Measurements from ENCODE around the gene SCFD2. TPM values are rescaled to one million over a fixed set of nuclear protein-coding genes. Genes with fewer than 3 reads are reported as not detected.

The SCFD2 gene
- total RNA-seq, 1 donor: 33.2 TPM

DNA sequence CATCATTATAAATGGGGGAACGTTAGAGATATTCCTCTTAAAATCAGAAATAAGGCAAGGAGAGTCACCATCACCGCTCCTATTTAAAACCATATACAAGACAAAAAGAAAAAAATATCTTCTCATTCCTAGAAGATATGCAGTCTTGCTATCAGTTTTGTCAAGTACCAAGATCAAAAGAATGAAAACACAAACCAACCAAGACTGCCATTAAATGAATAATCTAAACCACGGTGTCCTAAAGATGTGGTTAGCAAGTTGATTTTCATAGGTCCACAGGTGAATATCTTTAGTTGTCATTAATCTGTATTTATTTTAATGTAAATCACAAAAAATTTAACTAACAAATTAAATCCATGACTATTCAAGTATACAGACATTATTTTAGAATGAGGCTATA lies 39.3 kb downstream of the SCFD2 start:
- no peak for DNase-seq (ENCODE audit: low read depth)
- TF ChIP-seq, protein P1, sequence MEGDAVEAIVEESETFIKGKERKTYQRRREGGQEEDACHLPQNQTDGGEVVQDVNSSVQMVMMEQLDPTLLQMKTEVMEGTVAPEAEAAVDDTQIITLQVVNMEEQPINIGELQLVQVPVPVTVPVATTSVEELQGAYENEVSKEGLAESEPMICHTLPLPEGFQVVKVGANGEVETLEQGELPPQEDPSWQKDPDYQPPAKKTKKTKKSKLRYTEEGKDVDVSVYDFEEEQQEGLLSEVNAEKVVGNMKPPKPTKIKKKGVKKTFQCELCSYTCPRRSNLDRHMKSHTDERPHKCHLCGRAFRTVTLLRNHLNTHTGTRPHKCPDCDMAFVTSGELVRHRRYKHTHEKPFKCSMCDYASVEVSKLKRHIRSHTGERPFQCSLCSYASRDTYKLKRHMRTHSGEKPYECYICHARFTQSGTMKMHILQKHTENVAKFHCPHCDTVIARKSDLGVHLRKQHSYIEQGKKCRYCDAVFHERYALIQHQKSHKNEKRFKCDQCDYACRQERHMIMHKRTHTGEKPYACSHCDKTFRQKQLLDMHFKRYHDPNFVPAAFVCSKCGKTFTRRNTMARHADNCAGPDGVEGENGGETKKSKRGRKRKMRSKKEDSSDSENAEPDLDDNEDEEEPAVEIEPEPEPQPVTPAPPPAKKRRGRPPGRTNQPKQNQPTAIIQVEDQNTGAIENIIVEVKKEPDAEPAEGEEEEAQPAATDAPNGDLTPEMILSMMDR (IDR thresholded peaks at IDR 0.05; ENCODE audit: insufficient read depth, low read depth, low read length): no peak
- no peak overlapping the region for H3K4me3 ChIP-seq (ENCODE audit: low read depth, low read length)

DNA sequence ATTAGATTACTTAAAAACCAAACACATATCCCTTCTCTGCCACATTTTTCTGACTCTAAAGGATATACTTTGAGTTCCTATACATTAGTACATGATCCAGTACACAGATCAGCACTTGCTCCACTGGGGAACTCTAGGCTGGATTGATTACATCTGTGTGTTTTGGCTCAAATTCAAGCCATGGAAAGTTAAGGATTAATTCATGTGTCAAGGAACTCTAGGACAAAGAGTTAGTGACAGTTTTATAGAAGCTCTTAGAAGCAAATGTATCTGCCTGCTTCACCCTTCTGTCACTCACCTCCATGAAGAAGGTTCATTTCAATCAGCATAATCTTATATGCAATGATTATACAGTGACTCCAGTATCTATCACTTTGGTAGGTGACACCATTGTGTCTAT lies 43.2 kb downstream of the SCFD2 start:
- TF ChIP-seq, protein P1 (IDR thresholded peaks at IDR 0.05; ENCODE audit: insufficient read depth, low read depth, low read length): no peak
- no peak for DNase-seq (ENCODE audit: low read depth)
- no peak overlapping the region for H3K4me3 ChIP-seq (ENCODE audit: low read depth, low read length)

DNA sequence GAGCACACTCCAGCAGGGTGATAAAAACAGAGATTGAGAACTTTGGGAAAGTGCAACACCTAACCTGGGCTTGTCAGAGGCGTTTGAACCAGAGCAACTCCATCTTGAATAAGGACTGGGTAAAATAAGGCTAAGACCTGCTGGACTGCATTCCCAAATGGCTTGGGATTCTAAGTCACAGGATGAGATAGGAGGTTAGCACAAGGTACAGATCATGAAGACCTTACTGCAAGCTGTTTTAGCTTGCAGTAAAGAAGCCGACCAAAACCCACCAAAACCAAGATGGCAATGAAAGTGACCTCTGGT lies 43.9 kb downstream of the SCFD2 start:
- DNase-seq (ENCODE audit: low read depth): no peak
- H3K4me3 ChIP-seq (ENCODE audit: low read depth, low read length): no peak overlapping the region
- TF ChIP-seq, protein P1 (IDR thresholded peaks at IDR 0.05; ENCODE audit: insufficient read depth, low read depth, low read length): no peak

DNA sequence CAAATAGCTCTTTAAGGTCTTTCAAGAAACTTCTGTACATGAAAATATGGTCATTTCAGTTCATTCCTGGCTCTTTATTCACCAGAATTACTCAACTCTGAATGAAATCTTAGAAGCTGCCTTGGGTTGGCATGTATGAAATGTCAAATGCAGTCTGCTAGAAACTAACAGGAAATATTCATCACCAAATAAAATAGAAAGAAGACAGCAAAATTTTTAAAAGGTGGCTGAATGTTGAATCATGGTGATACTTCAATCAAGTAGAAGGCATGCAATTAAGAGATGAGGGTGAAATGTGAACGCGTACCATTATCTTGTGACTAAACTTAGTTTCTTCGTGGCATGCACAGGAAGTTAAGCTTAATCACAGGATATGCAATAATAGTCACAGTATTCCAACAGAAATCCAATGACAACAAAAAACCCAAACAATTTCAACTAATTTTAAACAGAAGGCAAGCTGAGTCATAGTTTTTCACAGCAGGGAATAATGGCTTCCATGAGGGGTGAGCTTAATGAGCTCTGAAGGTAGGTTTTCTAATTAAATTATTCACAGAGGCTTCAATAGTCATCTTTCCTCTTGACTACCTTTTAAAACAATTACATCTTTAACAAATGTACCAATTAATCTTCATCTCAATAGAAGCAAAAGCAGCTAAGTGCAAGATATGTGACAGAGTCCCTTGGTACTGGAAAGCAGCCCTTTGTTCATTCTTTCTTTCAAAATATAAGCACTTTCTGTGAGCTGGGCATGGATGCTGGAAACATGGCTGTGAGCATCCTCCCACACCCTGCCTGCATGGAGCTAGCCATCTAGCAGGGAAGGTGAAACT lies 44.5 kb downstream of the SCFD2 start:
- H3K4me3 ChIP-seq (ENCODE audit: low read depth, low read length): peak overlapping the region; percentile 24
- peak; percentile 77 for DNase-seq (ENCODE audit: low read depth)

DNA sequence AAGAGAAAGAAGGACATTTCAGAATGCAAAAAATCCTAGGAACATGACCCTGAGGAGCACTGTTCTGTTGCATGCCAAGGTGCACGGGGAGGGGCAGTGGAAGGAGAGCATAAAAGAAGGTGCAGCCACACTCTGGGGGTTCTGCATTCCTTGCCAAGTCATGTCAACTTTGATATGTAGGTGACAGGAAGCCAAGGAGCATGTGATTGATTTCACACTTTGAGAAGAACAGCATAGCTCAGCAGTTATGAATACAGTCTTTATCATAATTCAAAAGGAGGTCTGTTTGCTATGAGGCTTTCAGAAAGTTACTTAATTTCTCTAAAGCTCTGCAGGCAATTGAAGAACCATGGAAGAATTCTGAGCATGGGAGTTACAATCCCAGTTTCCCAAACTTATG lies 50.6 kb downstream of the SCFD2 start:
- TF ChIP-seq, protein P1 (IDR thresholded peaks at IDR 0.05; ENCODE audit: insufficient read depth, low read depth, low read length): no peak
- DNase-seq (ENCODE audit: low read depth): no peak
- no peak overlapping the region for H3K4me3 ChIP-seq (ENCODE audit: low read depth, low read length)

More for the DNA sequence above, 44.5 kb downstream of the SCFD2 start:
- TF ChIP-seq, protein P1 (IDR thresholded peaks at IDR 0.05; ENCODE audit: insufficient read depth, low read depth, low read length): no peak

DNA sequence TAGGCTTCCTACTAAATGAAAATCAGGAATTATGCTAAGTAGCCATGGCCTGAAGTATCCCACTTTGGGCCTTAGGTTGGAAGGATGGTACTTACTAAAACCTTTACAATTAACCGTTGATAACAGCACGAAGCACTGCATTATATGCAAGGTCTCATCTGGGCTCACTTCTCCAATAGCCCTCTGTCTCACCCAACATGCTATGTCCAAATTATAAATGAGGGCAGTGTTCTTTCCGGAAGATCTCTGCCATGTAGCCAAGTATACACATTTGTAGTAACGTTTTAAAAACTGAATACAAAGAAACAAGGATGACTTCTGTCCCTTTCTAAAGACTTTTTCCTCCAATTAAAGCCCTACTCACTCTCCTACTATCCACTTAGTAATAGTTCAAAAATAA lies 51.6 kb downstream of the SCFD2 start:
- TF ChIP-seq, protein P1 (IDR thresholded peaks at IDR 0.05; ENCODE audit: insufficient read depth, low read depth, low read length): no peak
- DNase-seq (ENCODE audit: low read depth): no peak
- no peak overlapping the region for H3K4me3 ChIP-seq (ENCODE audit: low read depth, low read length)

DNA sequence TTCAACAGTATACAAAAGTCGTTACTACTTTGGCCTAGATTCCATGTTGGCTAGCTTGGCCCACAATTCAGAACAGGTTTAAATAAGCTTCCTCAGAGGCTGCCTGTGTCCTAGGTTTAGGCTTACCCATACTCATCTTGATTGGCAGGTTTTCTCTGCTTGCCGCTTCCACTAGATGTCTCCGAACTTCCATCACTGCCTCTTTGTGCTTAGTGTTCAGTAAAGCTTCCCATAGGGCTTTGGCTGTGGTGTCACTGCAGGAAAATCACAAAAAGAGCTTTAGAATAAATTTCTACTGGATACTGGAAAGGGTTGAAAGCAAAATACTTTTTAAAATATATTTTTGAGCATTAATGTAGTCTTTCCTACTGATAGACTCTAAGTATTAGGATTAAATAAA lies 52.4 kb downstream of the SCFD2 start:
- TF ChIP-seq, protein P1 (IDR thresholded peaks at IDR 0.05; ENCODE audit: insufficient read depth, low read depth, low read length): peak; percentile 17
- H3K4me3 ChIP-seq (ENCODE audit: low read depth, low read length): no peak overlapping the region
- DNase-seq (ENCODE audit: low read depth): no peak
